RKO (cell line): ENCODE data around the gene SIGMAR1.
A peak's percentile ranks its signal among the peaks of the same experiment; 100 is the strongest.

Source experiments
- DNase-seq: peaks from one replicate; pipeline ENCODE4 v3.0.0-alpha.2; 2016; ENCODE audit warnings: low spot score

SIGMAR1 gene

DNA sequence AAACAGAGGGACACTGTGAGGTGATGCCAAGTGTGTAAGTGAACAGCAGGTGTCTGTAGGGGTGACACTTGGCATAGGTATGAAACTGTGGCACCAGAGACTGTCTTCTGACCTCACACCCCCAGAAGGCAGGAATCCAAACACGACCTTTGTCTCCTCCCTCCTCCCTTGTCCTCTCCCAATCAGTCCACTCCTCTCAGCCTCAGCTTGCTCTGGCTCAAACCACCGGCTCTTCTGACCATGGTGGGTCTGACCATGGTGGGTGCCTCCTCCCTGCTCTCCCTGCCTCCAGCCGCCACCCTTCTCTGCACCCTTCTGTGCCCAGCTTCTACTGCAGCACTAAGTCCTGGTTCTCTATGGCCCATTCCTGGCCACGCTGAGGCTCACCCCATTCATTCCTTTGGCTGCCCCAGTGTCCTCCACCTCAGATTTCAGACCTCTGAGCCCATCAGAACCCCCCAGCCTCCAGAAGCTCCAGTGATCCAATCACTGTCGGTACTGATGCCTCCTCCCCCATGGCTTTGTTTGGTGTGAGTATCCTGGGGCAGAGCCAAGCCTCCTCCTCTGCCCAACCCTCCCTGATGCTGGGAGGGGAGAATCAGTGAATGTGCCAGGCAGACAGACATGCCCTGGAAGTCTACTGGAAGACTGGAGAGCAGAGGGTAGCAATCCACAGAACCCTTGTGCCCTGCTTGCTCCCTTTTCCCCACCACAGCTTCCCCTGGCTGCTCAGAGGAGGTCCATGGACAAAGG is 7.0 kb downstream of the SIGMAR1 start:
- DNase-seq = no peak

DNA sequence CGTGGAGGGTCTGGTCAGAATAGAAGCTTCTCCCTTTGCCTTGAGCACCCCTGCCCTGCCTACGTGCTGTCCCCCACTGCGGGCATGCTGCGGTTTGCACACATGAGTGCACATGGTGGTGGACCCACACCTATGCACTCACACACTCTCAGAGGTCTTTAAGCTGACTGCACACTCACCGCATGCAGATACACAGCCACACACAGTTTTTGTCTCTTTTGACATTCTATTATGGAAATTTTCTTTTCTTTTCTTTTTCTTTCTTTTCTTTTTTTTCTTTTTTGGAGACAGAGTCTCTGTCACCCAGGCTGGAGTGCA is 8.1 kb downstream of the SIGMAR1 start:
- DNase-seq = no peak

DNA sequence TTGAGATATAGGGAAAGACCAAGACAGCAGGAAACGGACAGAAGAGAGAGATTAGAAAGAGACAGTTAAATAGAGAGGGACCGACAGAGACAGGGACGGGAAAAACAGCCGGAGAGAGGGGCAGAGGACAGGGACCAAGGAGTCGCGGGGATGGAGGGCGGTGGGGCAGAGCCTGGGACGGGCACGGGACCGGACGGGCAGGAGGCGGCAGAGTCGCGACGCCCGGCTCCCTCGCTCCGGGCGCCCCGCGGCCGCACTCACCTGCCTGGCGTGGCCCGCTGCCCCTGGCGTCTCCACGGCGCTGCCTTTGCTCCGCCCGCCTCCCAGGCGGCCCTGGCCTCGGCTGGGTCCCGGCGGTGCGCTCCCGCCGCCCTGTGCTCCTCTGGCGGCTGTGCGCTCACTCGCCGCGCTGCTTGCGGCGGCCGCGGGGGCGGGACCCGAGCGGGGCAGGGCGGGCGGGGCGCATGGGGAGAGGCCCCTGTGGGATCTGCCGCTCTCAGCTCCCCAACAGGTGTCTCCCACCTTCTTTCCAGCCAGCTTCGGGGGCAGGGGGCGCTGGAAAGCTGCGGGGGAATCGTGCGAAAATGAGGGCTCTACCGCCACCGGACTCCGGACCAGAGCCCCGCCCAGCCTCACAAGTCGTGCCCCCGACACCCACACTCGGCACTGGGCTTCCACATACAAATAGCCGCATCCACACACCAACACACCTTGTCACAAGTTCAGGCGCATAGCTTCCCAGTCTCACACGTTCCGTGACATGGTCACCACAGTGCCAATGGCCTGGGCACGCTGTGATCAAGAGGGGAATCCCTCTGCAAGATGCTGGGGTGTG is 8.7 kb downstream of the SIGMAR1 start, which contains the start of gene ARID3C:
TSS of gene ARID3C (minus strand) at position 411 of the 835 bp plus-strand sequence. CDS start 1,052 bp downstream, outside the sequence.
- DNase-seq = no peak

DNA sequence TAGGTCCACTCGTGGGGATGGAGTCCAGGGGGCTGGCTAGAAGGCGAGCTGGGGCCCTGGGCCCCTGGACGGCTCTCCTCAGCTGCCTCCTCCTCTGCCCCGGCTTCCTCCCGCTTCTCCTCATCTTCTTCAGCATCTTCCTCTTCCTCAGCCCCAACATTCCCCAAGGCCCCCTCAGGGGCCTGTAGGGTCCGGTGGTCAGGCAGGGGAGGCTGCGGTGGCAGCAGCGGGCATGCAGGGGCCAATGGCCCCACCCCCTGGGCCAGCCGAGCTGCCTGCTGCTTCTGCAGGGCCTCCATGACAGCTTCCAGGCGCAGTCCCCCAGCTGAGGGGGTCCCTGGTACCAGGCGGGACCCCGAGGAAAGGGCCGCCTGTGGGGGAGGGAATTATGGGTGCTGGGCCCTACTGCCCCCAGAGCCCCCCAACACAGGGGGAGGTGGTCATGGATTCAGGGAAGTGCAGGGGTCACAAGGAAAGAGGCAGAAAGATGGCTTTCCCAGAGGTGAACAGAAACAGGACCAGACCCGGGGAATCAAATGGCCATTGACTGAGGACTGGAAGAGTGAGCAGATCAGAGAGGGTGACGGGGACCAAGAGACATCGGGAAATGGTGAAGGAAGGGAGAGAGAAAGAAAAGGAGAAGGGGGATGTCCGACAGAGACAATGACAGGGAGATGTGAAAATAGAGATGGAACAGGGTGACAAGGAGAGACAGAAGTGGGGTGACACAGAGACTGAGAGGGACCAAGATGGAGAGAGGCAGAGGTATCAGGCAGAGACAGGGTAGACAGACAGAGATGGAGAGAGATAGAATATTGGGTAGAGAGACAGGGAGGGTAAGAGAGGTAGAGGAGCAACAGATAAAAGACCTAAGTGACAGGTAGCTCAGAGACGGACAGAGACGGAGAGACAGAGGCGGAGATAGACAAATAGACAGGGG is 9.6 kb downstream of the SIGMAR1 start:
- DNase-seq = no peak

DNA sequence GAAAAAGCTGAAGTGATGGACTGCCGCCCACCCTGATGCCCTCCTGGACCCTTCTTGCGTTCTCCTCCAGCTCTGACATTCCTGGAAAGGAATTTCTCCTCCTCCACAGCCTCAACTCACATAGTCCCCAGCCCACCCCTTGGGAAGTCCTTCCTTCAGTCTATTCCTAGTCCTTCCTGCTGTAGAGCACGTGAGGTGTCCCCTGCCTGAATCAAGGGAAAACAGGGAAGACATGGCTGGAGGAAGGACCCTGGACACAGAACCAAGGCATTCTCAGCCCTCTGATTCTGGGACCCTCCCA is 12.5 kb downstream of the SIGMAR1 start:
- no peak for DNase-seq

- no peak for DNase-seq
These were observed 13.0 kb downstream of the SIGMAR1 start for GRCh38 chr9:34624475-34625185.

GRCh38 chr9:34623374-34624235 is 14.0 kb downstream of the SIGMAR1 start:
- no peak for DNase-seq

GRCh38 chr9:34620061-34620994 is 17.3 kb downstream of the SIGMAR1 start, which contains the start of gene DCTN3:
Gene DCTN3, minus strand, starts transcription at chr9:34620495. Its CDS starts 31 bp downstream, at chr9:34620464.
- DNase-seq = peak; percentile 97

DNA sequence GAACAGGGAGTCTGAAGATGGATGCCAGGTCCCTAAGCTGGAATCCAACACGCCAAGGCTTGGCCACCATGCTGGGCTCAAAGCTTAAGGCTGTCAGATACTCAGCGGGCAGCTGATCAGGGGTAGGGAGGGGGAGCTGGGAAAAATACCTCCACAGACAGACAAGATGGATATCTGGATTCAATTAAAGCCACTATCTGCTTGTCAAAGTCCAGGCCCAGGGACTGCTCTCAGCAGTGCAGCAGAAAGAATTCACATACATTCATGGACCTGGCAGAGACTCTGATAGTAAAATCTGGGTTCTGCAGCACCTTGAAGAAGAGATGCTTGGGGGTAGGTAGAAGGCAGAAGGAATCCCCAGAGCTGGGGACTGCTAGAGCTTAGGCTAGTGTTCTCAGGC is 22.5 kb downstream of the SIGMAR1 start:
- no peak for DNase-seq

DNA sequence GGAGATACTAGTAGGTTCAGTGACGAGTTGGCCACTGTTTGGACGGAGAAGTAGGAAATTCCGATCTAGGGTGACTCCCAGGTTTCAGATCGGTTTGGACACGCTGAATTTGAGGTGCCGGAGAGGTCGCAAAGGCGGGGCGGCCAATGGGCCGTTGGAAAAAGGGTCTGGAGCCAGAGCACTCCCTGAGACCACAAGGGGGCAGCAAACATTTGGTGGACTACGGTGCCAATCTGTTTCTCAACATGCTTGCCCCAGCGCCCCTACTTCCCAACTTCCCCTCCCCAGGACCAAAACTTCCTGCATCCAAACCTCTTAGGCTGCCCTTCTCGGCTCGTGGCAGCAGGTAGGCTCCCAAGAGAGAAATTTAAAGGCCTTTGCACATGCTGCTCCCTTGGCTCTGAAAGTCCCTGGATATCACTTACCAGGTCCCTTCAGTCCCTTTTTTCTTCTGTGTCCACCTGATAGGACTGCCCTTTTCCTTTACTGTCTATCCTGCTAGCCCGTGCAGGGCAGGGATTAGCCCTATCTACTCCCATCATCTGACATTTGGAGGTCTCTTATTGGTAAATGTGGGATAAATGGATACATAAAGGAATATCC is 24.7 kb downstream of the SIGMAR1 start:
- peak; percentile 87 for DNase-seq

DNA sequence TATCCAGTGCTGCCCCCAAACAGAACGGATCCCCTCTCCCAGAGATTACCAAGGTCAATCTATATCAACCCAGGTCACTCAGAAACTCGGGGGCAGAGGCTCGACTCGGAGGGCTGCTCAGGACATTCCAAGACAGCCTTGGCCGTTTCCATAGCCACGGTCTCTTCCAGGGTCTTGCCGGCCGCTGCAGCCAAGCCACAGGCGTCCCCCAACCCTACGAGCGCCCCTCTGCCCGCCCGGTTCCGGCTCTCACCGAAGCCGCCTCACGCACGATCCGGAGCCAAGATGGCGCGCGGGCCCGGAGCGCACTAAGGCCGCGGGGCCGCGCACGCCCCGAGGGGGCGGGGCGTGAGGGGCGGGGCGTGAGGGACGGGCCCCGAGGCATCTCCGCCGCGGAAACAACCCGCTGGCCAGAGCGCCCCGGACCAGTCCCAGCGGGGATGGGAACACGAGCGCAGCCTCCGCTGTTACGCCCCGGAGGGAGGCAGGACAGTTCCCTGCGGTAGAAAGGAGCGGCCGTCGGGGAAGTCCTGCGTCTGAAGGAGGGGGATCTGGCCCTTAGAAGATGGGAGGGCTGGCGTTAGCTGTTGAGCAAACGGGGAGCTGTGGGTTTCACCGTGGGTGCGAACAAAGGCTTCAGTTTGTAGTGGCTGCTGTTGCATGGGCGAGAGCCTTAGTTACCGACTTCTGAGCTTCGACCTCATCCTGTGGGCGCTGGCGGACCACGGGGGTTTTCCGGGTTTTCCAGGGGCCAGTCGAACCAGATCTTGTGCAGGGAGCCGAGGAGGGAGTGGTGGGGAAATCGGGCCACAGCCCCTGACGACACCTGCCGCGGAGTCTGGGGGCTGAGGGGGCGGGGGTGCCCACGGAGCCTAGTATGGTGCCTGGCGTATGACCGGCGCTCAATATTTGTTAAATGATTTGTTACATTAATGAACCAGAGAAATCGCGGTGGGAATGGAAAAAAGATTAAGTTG is 25.5 kb downstream of the SIGMAR1 start, which contains the start of gene RPP25L:
TSS of gene RPP25L (minus strand) at position 287 of the 977 bp plus-strand sequence. CDS start 801 bp downstream, outside the sequence.
- DNase-seq = peak; percentile 86

GRCh38 chr9:34611251-34611810 is 26.3 kb downstream of the SIGMAR1 start:
- no peak for DNase-seq

- DNase-seq = no peak
These were observed 27.0 kb downstream of the SIGMAR1 start for GRCh38 chr9:34610434-34611206.

- DNase-seq = no peak
These were observed 30.3 kb downstream of the SIGMAR1 start for GRCh38 chr9:34607331-34607730.

DNA sequence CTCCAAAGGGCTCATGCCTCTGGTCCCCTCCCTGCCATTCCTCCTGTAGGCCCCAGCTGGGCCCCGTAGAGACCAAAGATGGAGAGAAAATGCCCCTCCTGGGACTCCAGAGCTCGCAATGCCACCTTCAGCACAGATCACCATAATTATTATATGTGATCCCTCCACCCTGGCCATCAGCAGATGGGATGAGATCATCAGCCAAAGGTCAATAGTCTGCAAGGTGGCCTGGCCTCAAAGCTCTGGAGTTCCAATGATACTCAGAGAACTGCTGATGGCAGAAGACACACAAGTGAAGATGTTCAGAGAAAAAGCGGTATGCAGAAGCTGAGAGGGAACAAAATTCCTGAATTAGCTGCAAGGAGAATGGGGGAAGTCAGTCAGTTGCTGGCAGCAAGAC is 30.7 kb downstream of the SIGMAR1 start:
- no peak for DNase-seq

GRCh38 chr9:34606190-34606589 is 31.4 kb downstream of the SIGMAR1 start:
- DNase-seq = no peak
